Inflammatory macrophage treated with lipopolysaccharide for 1 hour (primary cell): Measurements from ENCODE around the gene DLG2.
"Not testable (repeated sequence)": the region's sequence is repeated elsewhere in the genome, so short reads cannot be mapped to it uniquely, and the experiment has no call there.

Experiments
- DNase-seq, 2 donors: peaks; one replicate each; pipeline ENCODE4 v3.0.0-alpha.2; 2020 to 2022

The DLG2 gene

GRCh38 chr11:85301895-85302678 lies 325.1 kb downstream of the DLG2 start:
- no peak for DNase-seq

- DNase-seq = no peak
Measured at GRCh38 chr11:85299258-85299942, 327.7 kb downstream of the DLG2 start.

- no peak for DNase-seq
Measured at GRCh38 chr11:85295694-85296271, 331.4 kb downstream of the DLG2 start.

GRCh38 chr11:85281550-85281949 lies 345.6 kb downstream of the DLG2 start:
- DNase-seq = peak in 1 of 2 donors; percentile 1

GRCh38 chr11:85279267-85279666 lies 347.9 kb downstream of the DLG2 start:
- no peak for DNase-seq

- DNase-seq = no peak
Measured at GRCh38 chr11:85277693-85278092, 349.5 kb downstream of the DLG2 start.

GRCh38 chr11:85276332-85276731 lies 350.8 kb downstream of the DLG2 start:
- DNase-seq = no peak

- DNase-seq = not testable (repeated sequence)
Measured at GRCh38 chr11:85270315-85270714, 356.8 kb downstream of the DLG2 start.

GRCh38 chr11:85269109-85269508 lies 358.0 kb downstream of the DLG2 start:
- DNase-seq = no peak

GRCh38 chr11:85266646-85267045 lies 360.5 kb downstream of the DLG2 start:
- DNase-seq = peak; percentile 44 to 72

- DNase-seq = no peak
Measured at GRCh38 chr11:85263328-85263727, 363.8 kb downstream of the DLG2 start.

- peak in 1 of 2 donors; percentile 20 for DNase-seq
Measured at GRCh38 chr11:85257837-85258236, 369.3 kb downstream of the DLG2 start.

GRCh38 chr11:85256433-85256832 lies 370.7 kb downstream of the DLG2 start:
- no peak for DNase-seq

- no peak for DNase-seq
Measured at GRCh38 chr11:85249482-85249881, 377.7 kb downstream of the DLG2 start.

GRCh38 chr11:85247797-85248196 lies 379.3 kb downstream of the DLG2 start:
- DNase-seq = no peak

GRCh38 chr11:85238906-85239305 lies 388.2 kb downstream of the DLG2 start:
- no peak for DNase-seq

- DNase-seq = not testable (repeated sequence)
Measured at GRCh38 chr11:85238038-85238437, 389.1 kb downstream of the DLG2 start.

GRCh38 chr11:85236211-85236610 lies 390.9 kb downstream of the DLG2 start:
- DNase-seq = no peak

- DNase-seq = no peak
Measured at GRCh38 chr11:85232559-85232958, 394.6 kb downstream of the DLG2 start.

GRCh38 chr11:85231588-85231987 lies 395.6 kb downstream of the DLG2 start:
- no peak for DNase-seq

GRCh38 chr11:85229723-85230122 lies 397.4 kb downstream of the DLG2 start:
- DNase-seq = not testable (repeated sequence)

- no peak for DNase-seq
Measured at GRCh38 chr11:85196968-85197367, 430.2 kb downstream of the DLG2 start.

- DNase-seq = no peak
Measured at GRCh38 chr11:85195934-85196333, 431.2 kb downstream of the DLG2 start.

GRCh38 chr11:85187992-85188391 lies 439.2 kb downstream of the DLG2 start:
- DNase-seq = no peak
